H9 (cell line): ENCODE results near the gene PGBD5. TPM values are rescaled to one million over a fixed set of nuclear protein-coding genes. Genes with fewer than 3 reads are reported as not detected.
A peak's percentile ranks its signal among the peaks of the same experiment; 100 is the strongest.

Source experiments
- DNase-seq: peaks from one replicate; pipeline ENCODE4 v3.0.0-alpha.2; 2017
- H2AFZ ChIP-seq: one replicate; pipeline ENCODE4 v1.6.1; 2013; ENCODE audit warnings: mild to moderate bottlenecking, low read length, control low read depth, moderate library complexity
- H2AK5ac ChIP-seq: 2 replicates; pipeline ENCODE4 v1.6.1; 2013; ENCODE audit warnings: low read length, control low read depth, mixed read lengths; ENCODE audit not compliant: insufficient read length
- H2BK120ac ChIP-seq: one replicate; pipeline ENCODE4 v1.6.1; 2013; ENCODE audit warnings: low read depth, mild to moderate bottlenecking, low read length, control low read depth, inconsistent platforms; ENCODE audit not compliant: poor library complexity, severe bottlenecking
- H2BK12ac ChIP-seq: 2 replicates; pipeline ENCODE4 v1.6.1; 2013; ENCODE audit warnings: low read length, control low read depth, mixed read lengths, low read depth; ENCODE audit not compliant: insufficient read length
- H2BK15ac ChIP-seq: 2 replicates; pipeline ENCODE4 v1.6.1; 2013; ENCODE audit warnings: low read depth, low read length, control low read depth
- H2BK20ac ChIP-seq: one replicate; pipeline ENCODE4 v1.6.1; 2013; ENCODE audit warnings: low read depth, mild to moderate bottlenecking, low read length, control low read depth, inconsistent platforms; ENCODE audit not compliant: poor library complexity, severe bottlenecking
- H2BK5ac ChIP-seq: 2 replicates; pipeline ENCODE4 v1.6.1; 2013; ENCODE audit warnings: low read length, control low read depth, mixed read lengths; ENCODE audit not compliant: insufficient read length
- H3K14ac ChIP-seq: 2 replicates; pipeline ENCODE4 v1.6.1; 2013; ENCODE audit warnings: low read length, control low read depth; ENCODE audit not compliant: insufficient read depth
- H3K18ac ChIP-seq: 2 replicates; pipeline ENCODE4 v1.6.1; 2013; ENCODE audit warnings: low read depth, mild to moderate bottlenecking, mixed read lengths, low read length, control low read depth; ENCODE audit not compliant: insufficient read length
- H3K23ac ChIP-seq: 2 replicates; pipeline ENCODE4 v1.6.1; 2013; ENCODE audit warnings: low read length, control low read depth, mixed read lengths, low read depth; ENCODE audit not compliant: insufficient read length
- H3K23me2 ChIP-seq: 2 replicates; pipeline ENCODE4 v1.6.1; 2013; ENCODE audit warnings: low read depth, mild to moderate bottlenecking, mixed read lengths, low read length, control low read depth; ENCODE audit not compliant: insufficient read length, poor library complexity, severe bottlenecking
- H3K27ac ChIP-seq: 2 replicates; pipeline ENCODE4 v1.5.1; 2013; ENCODE audit warnings: low read length, control low read depth, mixed read lengths, low read depth; ENCODE audit not compliant: insufficient read length
- H3K27me3 ChIP-seq: 2 replicates; pipeline ENCODE4 v1.6.1; 2013; ENCODE audit warnings: low read length, control low read depth, inconsistent platforms; ENCODE audit not compliant: insufficient read depth
- H3K4ac ChIP-seq: 2 replicates; pipeline ENCODE4 v1.6.1; 2013; ENCODE audit warnings: low read depth, mild to moderate bottlenecking, control low read depth, inconsistent platforms, low read length, moderate library complexity
- H3K4me1 ChIP-seq: 2 replicates; pipeline ENCODE4 v1.6.1; 2013; ENCODE audit warnings: low read length, control low read depth, inconsistent platforms; ENCODE audit not compliant: insufficient read depth
- H3K4me2 ChIP-seq: 2 replicates; pipeline ENCODE4 v1.6.1; 2013; ENCODE audit warnings: low read length, control low read depth, mixed read lengths; ENCODE audit not compliant: insufficient read length, insufficient read depth
- H3K56ac ChIP-seq: 2 replicates; pipeline ENCODE4 v1.6.1; 2013; ENCODE audit warnings: low read depth, mild to moderate bottlenecking, mixed read lengths, low read length, control low read depth; ENCODE audit not compliant: insufficient read length
- H3K79me1 ChIP-seq: 2 replicates; pipeline ENCODE4 v1.6.1; 2013; ENCODE audit warnings: low read depth, mild to moderate bottlenecking, moderate library complexity, low read length, control low read depth, inconsistent platforms; ENCODE audit not compliant: insufficient read depth, poor library complexity, severe bottlenecking
- H3K79me2 ChIP-seq: 2 replicates; pipeline ENCODE4 v1.6.1; 2013; ENCODE audit warnings: low read length, control low read depth, inconsistent platforms; ENCODE audit not compliant: insufficient read depth
- H3K9ac ChIP-seq: 2 replicates; pipeline ENCODE4 v1.6.1; 2013; ENCODE audit warnings: low read length, control low read depth, mixed read lengths; ENCODE audit not compliant: insufficient read length; ENCODE audit errors: extremely low read depth
- H3K9me3 ChIP-seq: one replicate; pipeline ENCODE4 v1.6.1; 2013; ENCODE audit warnings: low read depth, low read length, inconsistent platforms; ENCODE audit not compliant: control insufficient read depth
- H3T11ph ChIP-seq: one replicate; pipeline ENCODE4 v1.6.1; 2013; ENCODE audit warnings: mild to moderate bottlenecking, low read length, control low read depth, inconsistent platforms
- H4K20me1 ChIP-seq: one replicate; pipeline ENCODE4 v1.6.1; 2013; ENCODE audit not compliant: control insufficient read depth, insufficient read length, insufficient read depth
- H4K5ac ChIP-seq: 2 replicates; pipeline ENCODE4 v1.6.1; 2013; ENCODE audit warnings: low read depth, mild to moderate bottlenecking, mixed read lengths, low read length, control low read depth; ENCODE audit not compliant: insufficient read length
- H4K8ac ChIP-seq: replicated peaks from 2 replicates; pipeline ENCODE4 v1.6.1; 2013; ENCODE audit warnings: low read length, control low read depth, mixed read lengths, low read depth; ENCODE audit not compliant: insufficient read length
- H4K91ac ChIP-seq: 2 replicates; pipeline ENCODE4 v1.6.1; 2013; ENCODE audit warnings: low read depth, mild to moderate bottlenecking, moderate library complexity, mixed read lengths, low read length, control low read depth; ENCODE audit not compliant: insufficient read length
- H3K27ac Mint-ChIP-seq, 3 experiments: 2 replicates in 2 of 3; 3 replicates in 1 of 3; pipeline ENCODE4 v1.8.0; 2020 to 2021; ENCODE audit warnings: mixed read lengths in 3 of 3, mild to moderate bottlenecking in 1 of 3, moderate library complexity in 1 of 3
- H3K27me3 Mint-ChIP-seq: 2 replicates; pipeline ENCODE4 v1.8.0; 2021; ENCODE audit warnings: low read depth, mild to moderate bottlenecking, moderate library complexity, mixed read lengths
- H3K36me3 Mint-ChIP-seq, 3 experiments: 2 replicates in 2 of 3; 3 replicates in 1 of 3; pipeline ENCODE4 v1.8.0; 2020 to 2021; ENCODE audit warnings: low read depth in 3 of 3, mixed read lengths in 3 of 3; ENCODE audit not compliant: insufficient read depth in 1 of 3
- H3K4me1 Mint-ChIP-seq, 2 experiments: 2 replicates each; pipeline ENCODE4 v1.8.0; 2020; ENCODE audit warnings: mixed read lengths in 2 of 2
- H3K4me3 Mint-ChIP-seq, 2 experiments: 2 replicates in 1 of 2; 3 replicates in 1 of 2; pipeline ENCODE4 v1.8.0; 2020 to 2021; ENCODE audit warnings: mild to moderate bottlenecking in 2 of 2, mixed read lengths in 2 of 2, moderate library complexity in 1 of 2
- H3K9me3 Mint-ChIP-seq, 2 experiments: 2 replicates in 1 of 2; 3 replicates in 1 of 2; pipeline ENCODE4 v1.8.0; 2020; ENCODE audit warnings: mild to moderate bottlenecking in 2 of 2, mixed read lengths in 2 of 2, moderate library complexity in 1 of 2
- WGBS: extraction: QIAGEN DNeasy Blood & Tissue Kit; methylation state at CpG from one replicate; pipeline ENCODE4 v1.1.7; 2013; ENCODE audit warnings: missing lambda C conversion rate, low lambda C conversion rate, mixed read lengths; ENCODE audit not compliant: insufficient read length; ENCODE audit errors: extremely low coverage; 5-methylcytosine and 5-hydroxymethylcytosine counted together
- total RNA-seq: library from RNA; stranded (reverse); gene quantifications from 2 replicates; pipeline ENCODE4 v1.2.1, GENCODE V29; 2021
- TF ChIP-seq, protein P1 (sequence below): fragments of 200-600 bp; sonication (generic); conservative IDR thresholded peaks from 3 replicates; pipeline ENCODE4 v1.8.0; 2021; ENCODE audit warnings: antibody characterized with exemption, mild to moderate bottlenecking

Gene PGBD5
- total RNA-seq, 1 experiment from 2014 or later, result 19.1 TPM

DNA sequence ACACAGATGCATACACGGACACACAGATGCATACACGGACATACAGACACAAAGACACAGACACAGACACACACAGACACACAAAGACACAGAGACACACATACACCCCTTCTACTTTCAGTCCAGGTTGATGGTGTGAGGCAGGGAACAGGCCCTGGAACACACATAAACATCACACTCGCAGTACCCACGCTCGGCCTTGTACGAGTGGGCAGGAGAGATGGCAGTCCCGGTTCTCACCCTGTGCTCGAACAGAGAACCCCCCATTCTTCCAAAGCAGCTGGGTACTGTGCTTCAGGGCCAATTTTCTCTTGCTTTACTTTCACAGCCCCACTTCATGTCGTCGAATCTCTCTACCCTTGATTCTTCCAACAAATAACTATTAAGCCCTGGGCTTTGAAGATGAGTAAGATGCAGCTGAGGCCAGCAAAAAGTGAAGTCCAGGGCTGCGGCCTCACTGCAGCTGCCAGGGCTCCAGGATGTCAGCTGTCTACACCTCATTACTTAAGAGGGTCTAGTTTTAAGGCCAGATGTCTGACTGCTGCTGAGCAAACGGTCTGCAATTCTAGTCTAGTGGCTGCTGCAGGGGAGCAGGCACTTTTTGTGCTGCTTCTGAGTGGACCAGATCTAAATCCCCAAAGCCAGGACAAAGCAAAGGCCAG is 90.1 kb downstream of the PGBD5 start:
- Histone ChIP-seq H3K4me1 (peaks cover 3% of the 10 kb centered on the region), H2BK120ac (no peak overlapping the region), H3K9me3 (no peaks in the 10 kb centered on the region), H3K4ac (no peak overlapping the region), H4K5ac (no peak overlapping the region), H2AFZ (no peak overlapping the region), H4K8ac (no peak overlapping the region), H3K9ac (no peak overlapping the region), H3K4me2 (no peak overlapping the region), H2BK12ac (no peak overlapping the region), H3K18ac (no peak overlapping the region), H4K91ac (no peak overlapping the region), H3K23me2 (peaks cover 3% of the 10 kb centered on the region), H2BK20ac (no peak overlapping the region), H3K79me1 (no peaks in the 10 kb centered on the region), H3K14ac (no peak overlapping the region), H2BK15ac (no peak overlapping the region), H4K20me1 (no peaks in the 10 kb centered on the region), H3T11ph (no peak overlapping the region), H2BK5ac (no peak overlapping the region), H2AK5ac (no peak overlapping the region), H3K27me3 (no peaks in the 10 kb centered on the region), H3K27ac (no peak overlapping the region), H3K56ac (no peak overlapping the region), H3K23ac (no peak overlapping the region), H3K79me2 (no peaks in the 10 kb centered on the region)
- Mint-ChIP-seq H3K27ac (peak overlapping the region in 2 of 3 experiments; percentile 0 to 5; a peak in 2 of 7 replicates), H3K4me3 (no peak overlapping the region), H3K9me3 (no peaks in the 10 kb centered on the region), H3K36me3 (peaks cover 13 to 16% (median 14%) of the 10 kb centered on the region in 3 experiments; a peak in 6 of 7 replicates), H3K27me3 (no peaks in the 10 kb centered on the region; the same call in 1 of the 2 replicates), H3K4me1 (peaks cover 19 to 22% of the 10 kb centered on the region in 2 experiments)
- WGBS, result no CpG with 5 or more reads among the region's 12 CpGs
- DNase-seq, result no peak
- TF ChIP-seq, protein P1, sequence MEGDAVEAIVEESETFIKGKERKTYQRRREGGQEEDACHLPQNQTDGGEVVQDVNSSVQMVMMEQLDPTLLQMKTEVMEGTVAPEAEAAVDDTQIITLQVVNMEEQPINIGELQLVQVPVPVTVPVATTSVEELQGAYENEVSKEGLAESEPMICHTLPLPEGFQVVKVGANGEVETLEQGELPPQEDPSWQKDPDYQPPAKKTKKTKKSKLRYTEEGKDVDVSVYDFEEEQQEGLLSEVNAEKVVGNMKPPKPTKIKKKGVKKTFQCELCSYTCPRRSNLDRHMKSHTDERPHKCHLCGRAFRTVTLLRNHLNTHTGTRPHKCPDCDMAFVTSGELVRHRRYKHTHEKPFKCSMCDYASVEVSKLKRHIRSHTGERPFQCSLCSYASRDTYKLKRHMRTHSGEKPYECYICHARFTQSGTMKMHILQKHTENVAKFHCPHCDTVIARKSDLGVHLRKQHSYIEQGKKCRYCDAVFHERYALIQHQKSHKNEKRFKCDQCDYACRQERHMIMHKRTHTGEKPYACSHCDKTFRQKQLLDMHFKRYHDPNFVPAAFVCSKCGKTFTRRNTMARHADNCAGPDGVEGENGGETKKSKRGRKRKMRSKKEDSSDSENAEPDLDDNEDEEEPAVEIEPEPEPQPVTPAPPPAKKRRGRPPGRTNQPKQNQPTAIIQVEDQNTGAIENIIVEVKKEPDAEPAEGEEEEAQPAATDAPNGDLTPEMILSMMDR, result no peak
